ENCODE data around the gene COPS3.

GRCh38 chr17:17243163-17243562 lies 37.9 kb downstream of the COPS3 start:
- no peak for TF ChIP-seq POLR2AphosphoS5 (IDR thresholded peaks at IDR 0.05; ENCODE audit: low read depth, low read length)
- TF ChIP-seq TAF1 (IDR thresholded peaks at IDR 0.05; ENCODE audit: borderline replicate concordance, low read depth, low read length), result no peak
